ENCODE results near the gene SLC5A3.

Gene SLC5A3

GRCh38 chr21:34091032-34091431, 17.7 kb downstream of the SLC5A3 start:
- no peak overlapping the region for H3K4me3 ChIP-seq (ENCODE audit: low read length)
- no peaks in the 10 kb centered on the region for H3K27me3 ChIP-seq (ENCODE audit: control insufficient read depth, insufficient read depth, low read length)
- H3K36me3 ChIP-seq (ENCODE audit: control insufficient read depth, insufficient read depth, low read length): no peaks in the 10 kb centered on the region
- peaks cover 4% of the 10 kb centered on the region for H3K4me1 ChIP-seq (ENCODE audit: control insufficient read depth, insufficient read depth, low read length)
- no peak overlapping the region for H3K9ac ChIP-seq (ENCODE audit: low read length)
- no peak overlapping the region for H3K27ac ChIP-seq (ENCODE audit: low read depth, low read length)

DNA sequence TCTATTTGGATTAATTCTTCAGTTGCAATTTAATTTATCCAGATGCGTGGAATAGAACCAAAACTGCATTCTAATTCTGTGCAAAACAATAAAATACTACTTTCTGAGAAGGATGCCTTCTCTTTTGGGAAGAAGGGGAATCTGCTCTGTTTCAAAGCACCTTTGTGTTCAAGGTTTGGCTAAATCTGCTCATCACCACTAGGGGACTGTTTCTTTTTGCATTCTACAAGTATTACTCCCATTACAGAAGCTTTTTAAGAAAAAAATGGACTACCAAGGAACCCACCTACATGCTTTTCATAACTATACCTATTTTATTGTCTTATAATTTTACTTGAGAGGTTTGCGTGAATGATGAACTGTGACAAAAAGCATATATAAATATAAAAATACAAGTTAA, 18.2 kb downstream of the SLC5A3 start:
- H3K4me1 ChIP-seq (ENCODE audit: control insufficient read depth, insufficient read depth, low read length): no peaks in the 10 kb centered on the region
- H3K9ac ChIP-seq (ENCODE audit: low read length): no peak overlapping the region
- H3K4me3 ChIP-seq (ENCODE audit: low read length): no peak overlapping the region
- H3K27me3 ChIP-seq (ENCODE audit: control insufficient read depth, insufficient read depth, low read length): no peaks in the 10 kb centered on the region
- H3K27ac ChIP-seq (ENCODE audit: low read depth, low read length): no peak overlapping the region
- H3K36me3 ChIP-seq (ENCODE audit: control insufficient read depth, insufficient read depth, low read length): no peaks in the 10 kb centered on the region

GRCh38 chr21:34092262-34092921, 19.0 kb downstream of the SLC5A3 start:
- Histone ChIP-seq H3K27ac (ENCODE audit: low read depth, low read length) (no peak overlapping the region), H3K27me3 (ENCODE audit: control insufficient read depth, insufficient read depth, low read length) (no peaks in the 10 kb centered on the region), H3K4me1 (ENCODE audit: control insufficient read depth, insufficient read depth, low read length) (no peaks in the 10 kb centered on the region), H3K9ac (ENCODE audit: low read length) (no peak overlapping the region), H3K4me3 (ENCODE audit: low read length) (no peak overlapping the region), H3K36me3 (ENCODE audit: control insufficient read depth, insufficient read depth, low read length) (no peaks in the 10 kb centered on the region)

DNA sequence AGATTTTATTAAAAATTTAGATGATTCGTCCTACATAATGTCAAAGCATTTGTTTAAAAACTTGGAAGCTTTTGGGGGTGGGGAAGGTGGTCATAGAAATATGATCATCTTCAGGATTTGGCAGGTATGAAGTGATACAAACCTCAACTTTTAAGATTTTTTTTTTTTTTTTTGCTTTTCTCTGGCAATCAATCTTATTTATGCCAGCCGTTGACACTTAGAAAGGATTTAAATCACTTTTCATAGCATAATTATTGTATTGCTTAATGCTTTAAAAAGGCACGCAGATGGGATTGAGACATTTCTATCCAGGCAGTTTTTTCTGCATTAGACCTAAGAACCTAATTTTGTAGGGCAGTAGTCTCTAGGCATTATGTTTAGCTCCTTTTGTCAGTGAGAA, 19.7 kb downstream of the SLC5A3 start:
- no peaks in the 10 kb centered on the region for H3K27me3 ChIP-seq (ENCODE audit: control insufficient read depth, insufficient read depth, low read length)
- H3K9ac ChIP-seq (ENCODE audit: low read length): no peak overlapping the region
- H3K36me3 ChIP-seq (ENCODE audit: control insufficient read depth, insufficient read depth, low read length): no peaks in the 10 kb centered on the region
- H3K27ac ChIP-seq (ENCODE audit: low read depth, low read length): no peak overlapping the region
- H3K4me3 ChIP-seq (ENCODE audit: low read length): no peak overlapping the region
- H3K4me1 ChIP-seq (ENCODE audit: control insufficient read depth, insufficient read depth, low read length): no peaks in the 10 kb centered on the region

DNA sequence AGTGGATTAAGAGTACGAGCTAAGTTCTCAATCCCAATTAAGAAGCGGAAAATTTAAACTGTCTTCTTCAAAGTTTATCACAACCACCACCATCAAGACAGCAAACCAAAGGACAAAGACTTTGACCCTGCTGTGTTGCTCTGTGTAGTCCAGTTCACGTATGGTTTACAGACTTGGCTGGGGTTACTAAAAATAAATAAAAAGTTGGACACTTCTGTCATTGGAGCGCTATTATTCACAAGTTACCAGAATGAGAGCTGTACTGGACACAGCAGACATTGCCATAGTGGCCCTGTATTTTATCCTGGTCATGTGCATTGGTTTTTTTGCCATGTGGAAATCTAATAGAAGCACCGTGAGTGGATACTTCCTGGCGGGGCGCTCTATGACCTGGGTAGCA, 21.6 kb downstream of the SLC5A3 start:
- Histone ChIP-seq H3K4me1 (ENCODE audit: control insufficient read depth, insufficient read depth, low read length) (no peaks in the 10 kb centered on the region), H3K36me3 (ENCODE audit: control insufficient read depth, insufficient read depth, low read length) (no peaks in the 10 kb centered on the region), H3K27ac (ENCODE audit: low read depth, low read length) (no peak overlapping the region)

DNA sequence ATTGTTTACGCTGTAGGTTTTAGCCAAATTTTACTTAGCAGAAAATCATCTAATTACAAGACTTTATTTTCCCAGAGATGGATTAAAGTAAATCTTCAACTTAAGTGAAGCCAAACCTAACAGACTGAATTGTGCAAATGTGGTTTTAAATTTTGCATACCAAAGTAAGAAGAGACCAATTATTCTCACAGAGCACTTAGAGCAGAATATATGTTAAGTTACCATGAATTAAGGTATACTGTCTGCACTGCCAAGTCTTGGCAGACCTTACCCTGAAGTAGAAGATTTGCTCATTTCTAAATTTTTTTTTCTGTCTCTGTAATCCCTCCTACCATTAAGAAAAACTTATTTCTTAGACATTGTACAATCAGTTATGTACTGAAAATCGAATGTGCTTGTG, 24.1 kb downstream of the SLC5A3 start:
- Histone ChIP-seq H3K4me3 (ENCODE audit: low read length) (no peak overlapping the region), H3K4me1 (ENCODE audit: control insufficient read depth, insufficient read depth, low read length) (peaks cover 3% of the 10 kb centered on the region)

More for the DNA sequence above, 21.6 kb downstream of the SLC5A3 start:
- H3K9ac ChIP-seq (ENCODE audit: low read length): no peak overlapping the region
- H3K4me3 ChIP-seq (ENCODE audit: low read length): no peak overlapping the region
- no peaks in the 10 kb centered on the region for H3K27me3 ChIP-seq (ENCODE audit: control insufficient read depth, insufficient read depth, low read length)

GRCh38 chr21:34100337-34100736, 27.0 kb downstream of the SLC5A3 start:
- H3K4me3 ChIP-seq (ENCODE audit: low read length): no peak overlapping the region
- no peaks in the 10 kb centered on the region for H3K27me3 ChIP-seq (ENCODE audit: control insufficient read depth, insufficient read depth, low read length)
- H3K27ac ChIP-seq (ENCODE audit: low read depth, low read length): no peak overlapping the region
- peaks cover 3% of the 10 kb centered on the region for H3K4me1 ChIP-seq (ENCODE audit: control insufficient read depth, insufficient read depth, low read length)
- no peaks in the 10 kb centered on the region for H3K36me3 ChIP-seq (ENCODE audit: control insufficient read depth, insufficient read depth, low read length)
- no peak overlapping the region for H3K9ac ChIP-seq (ENCODE audit: low read length)

More for the DNA sequence above, 24.1 kb downstream of the SLC5A3 start:
- no peaks in the 10 kb centered on the region for H3K27me3 ChIP-seq (ENCODE audit: control insufficient read depth, insufficient read depth, low read length)
- H3K27ac ChIP-seq (ENCODE audit: low read depth, low read length): no peak overlapping the region
- H3K9ac ChIP-seq (ENCODE audit: low read length): no peak overlapping the region
- no peaks in the 10 kb centered on the region for H3K36me3 ChIP-seq (ENCODE audit: control insufficient read depth, insufficient read depth, low read length)

- H3K4me1 ChIP-seq (ENCODE audit: control insufficient read depth, insufficient read depth, low read length): peaks cover 3% of the 10 kb centered on the region
- no peak overlapping the region for H3K27ac ChIP-seq (ENCODE audit: low read depth, low read length)
Observed at GRCh38 chr21:34100790-34101189, 27.4 kb downstream of the SLC5A3 start.

GRCh38 chr21:34105947-34106541, 32.7 kb downstream of the SLC5A3 start:
- Histone ChIP-seq H3K27me3 (ENCODE audit: control insufficient read depth, insufficient read depth, low read length) (no peaks in the 10 kb centered on the region), H3K4me3 (ENCODE audit: low read length) (no peak overlapping the region), H3K27ac (ENCODE audit: low read depth, low read length) (no peak overlapping the region), H3K9ac (ENCODE audit: low read length) (no peak overlapping the region), H3K4me1 (ENCODE audit: control insufficient read depth, insufficient read depth, low read length) (no peaks in the 10 kb centered on the region), H3K36me3 (ENCODE audit: control insufficient read depth, insufficient read depth, low read length) (no peaks in the 10 kb centered on the region)

More at GRCh38 chr21:34100790-34101189, 27.4 kb downstream of the SLC5A3 start:
- no peak overlapping the region for H3K4me3 ChIP-seq (ENCODE audit: low read length)
- no peaks in the 10 kb centered on the region for H3K27me3 ChIP-seq (ENCODE audit: control insufficient read depth, insufficient read depth, low read length)
- no peaks in the 10 kb centered on the region for H3K36me3 ChIP-seq (ENCODE audit: control insufficient read depth, insufficient read depth, low read length)
- no peak overlapping the region for H3K9ac ChIP-seq (ENCODE audit: low read length)

- H3K36me3 ChIP-seq (ENCODE audit: control insufficient read depth, insufficient read depth, low read length): no peaks in the 10 kb centered on the region
- no peak overlapping the region for H3K9ac ChIP-seq (ENCODE audit: low read length)
- no peak overlapping the region for H3K27ac ChIP-seq (ENCODE audit: low read depth, low read length)
- H3K27me3 ChIP-seq (ENCODE audit: control insufficient read depth, insufficient read depth, low read length): no peaks in the 10 kb centered on the region
- no peaks in the 10 kb centered on the region for H3K4me1 ChIP-seq (ENCODE audit: control insufficient read depth, insufficient read depth, low read length)
- H3K4me3 ChIP-seq (ENCODE audit: low read length): no peak overlapping the region
Observed at GRCh38 chr21:34107606-34108005, 34.2 kb downstream of the SLC5A3 start.

GRCh38 chr21:34109075-34109474, 35.7 kb downstream of the SLC5A3 start:
- Histone ChIP-seq H3K27me3 (ENCODE audit: control insufficient read depth, insufficient read depth, low read length) (no peaks in the 10 kb centered on the region), H3K4me3 (ENCODE audit: low read length) (no peak overlapping the region), H3K36me3 (ENCODE audit: control insufficient read depth, insufficient read depth, low read length) (no peaks in the 10 kb centered on the region), H3K27ac (ENCODE audit: low read depth, low read length) (no peak overlapping the region), H3K9ac (ENCODE audit: low read length) (no peak overlapping the region), H3K4me1 (ENCODE audit: control insufficient read depth, insufficient read depth, low read length) (peaks cover 4% of the 10 kb centered on the region)

DNA sequence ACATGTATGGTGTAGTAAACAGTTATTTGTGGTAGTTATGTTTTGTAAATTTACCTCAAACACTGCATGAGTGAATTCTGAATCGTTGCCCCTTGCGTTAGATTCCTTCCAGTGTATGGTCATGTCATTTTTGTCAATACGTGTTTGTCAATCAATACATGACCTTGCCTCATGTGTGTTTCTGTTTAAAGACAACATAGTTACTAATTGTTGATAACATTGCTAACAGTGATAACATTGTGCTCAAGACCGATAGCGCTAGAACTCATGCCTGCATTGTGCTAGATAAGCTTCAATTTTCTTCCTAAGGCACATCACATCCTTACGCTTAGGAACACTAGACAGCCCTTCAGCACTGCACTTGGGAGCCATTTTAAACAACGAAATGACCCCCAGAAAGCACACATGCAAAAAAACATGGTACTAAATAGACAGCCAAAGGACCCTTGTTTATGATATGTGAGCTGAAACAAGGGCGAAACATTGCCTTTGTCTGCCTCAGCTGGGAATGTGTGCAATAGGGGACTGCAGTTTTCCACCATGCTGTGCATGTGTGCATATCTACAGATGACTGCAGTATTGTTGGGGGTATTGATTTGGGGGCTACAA, 37.3 kb downstream of the SLC5A3 start:
- Histone ChIP-seq H3K4me1 (ENCODE audit: control insufficient read depth, insufficient read depth, low read length) (peaks cover 4% of the 10 kb centered on the region), H3K27me3 (ENCODE audit: control insufficient read depth, insufficient read depth, low read length) (no peaks in the 10 kb centered on the region), H3K36me3 (ENCODE audit: control insufficient read depth, insufficient read depth, low read length) (no peaks in the 10 kb centered on the region), H3K9ac (ENCODE audit: low read length) (no peak overlapping the region), H3K27ac (ENCODE audit: low read depth, low read length) (no peak overlapping the region), H3K4me3 (ENCODE audit: low read length) (no peak overlapping the region)

Measured in rectal smooth muscle tissue (tissue), 1 donor.